NCI-H345 treated with DMSO at 0.1 percent for 48 hours (cell line): ENCODE data around the gene NPSR1.
A peak's percentile ranks its signal among the peaks of the same experiment; 100 is the strongest.

Experiments
- DNase-seq: peaks from one replicate; lab custom pipeline; 2025; ENCODE audit not compliant: unreplicated experiment; lab: John Stamatoyannopoulos, UW

The NPSR1 gene

GRCh38 chr7:34720289-34720688, 62.3 kb downstream of the NPSR1 start:
- DNase-seq: no peak

GRCh38 chr7:34723338-34723737, 65.3 kb downstream of the NPSR1 start:
- no peak for DNase-seq

GRCh38 chr7:34723866-34724490, 66.0 kb downstream of the NPSR1 start:
- DNase-seq: no peak

GRCh38 chr7:34726221-34726620, 68.2 kb downstream of the NPSR1 start:
- DNase-seq: no peak

GRCh38 chr7:34727464-34727995, 69.5 kb downstream of the NPSR1 start:
- no peak for DNase-seq

GRCh38 chr7:34728156-34728555, 70.1 kb downstream of the NPSR1 start:
- DNase-seq: no peak

GRCh38 chr7:34734771-34735170, 76.8 kb downstream of the NPSR1 start:
- DNase-seq: no peak

GRCh38 chr7:34735526-34735925, 77.5 kb downstream of the NPSR1 start:
- DNase-seq: no peak

GRCh38 chr7:34739651-34740300, 81.8 kb downstream of the NPSR1 start:
- no peak for DNase-seq

GRCh38 chr7:34740840-34741239, 82.8 kb downstream of the NPSR1 start:
- no peak for DNase-seq

- DNase-seq: no peak
Measured at GRCh38 chr7:34747176-34747781, 89.3 kb downstream of the NPSR1 start.

GRCh38 chr7:34747867-34748727, 90.1 kb downstream of the NPSR1 start:
- peak; percentile 88 for DNase-seq

- DNase-seq: no peak
Measured at GRCh38 chr7:34748728-34749089, 90.7 kb downstream of the NPSR1 start.

- no peak for DNase-seq
Measured at GRCh38 chr7:34749446-34749845, 91.4 kb downstream of the NPSR1 start.

GRCh38 chr7:34750209-34750608, 92.2 kb downstream of the NPSR1 start:
- no peak for DNase-seq

GRCh38 chr7:34750636-34751035, 92.6 kb downstream of the NPSR1 start:
- DNase-seq: no peak

- no peak for DNase-seq
Measured at GRCh38 chr7:34751725-34752643, 94.0 kb downstream of the NPSR1 start.

- no peak for DNase-seq
Measured at GRCh38 chr7:34752929-34753328, 94.9 kb downstream of the NPSR1 start.

GRCh38 chr7:34755008-34755407, 97.0 kb downstream of the NPSR1 start:
- DNase-seq: no peak

GRCh38 chr7:34756025-34756437, 98.0 kb downstream of the NPSR1 start:
- peak; percentile 22 for DNase-seq
